GM23338 (cell line): ENCODE results near the gene FAM209B. TPM values are rescaled to one million over a fixed set of nuclear protein-coding genes. Genes with fewer than 3 reads are reported as not detected.
A peak's percentile ranks its signal among the peaks of the same experiment; 100 is the strongest.

Experiments used
- ATAC-seq: fragments of 200-7000 bp; cut with Tn5 transposase; 3 replicates; pipeline ENCODE4 v1.9.1; 2020
- DNase-seq: peaks from one replicate; pipeline ENCODE4 v3.0.0-alpha.2; 2015; ENCODE audit warnings: low spot score
- H2AFZ ChIP-seq: fragments of 200-600 bp; sonication (generic); 2 replicates; pipeline ENCODE4 v1.8.0; 2016; ENCODE audit warnings: antibody characterized with exemption, mild to moderate bottlenecking, moderate library complexity
- H3F3A ChIP-seq: fragments of 200-600 bp; sonication (generic); replicated peaks from 2 replicates; pipeline ENCODE4 v1.8.0; 2017; ENCODE audit warnings: antibody characterized with exemption, mixed run types, low read depth
- H3K27ac ChIP-seq: fragments of 200-600 bp; sonication (generic); 2 replicates; pipeline ENCODE4 v1.6.1; 2016; ENCODE audit warnings: low read depth
- H3K27me3 ChIP-seq: fragments of 200-600 bp; sonication (generic); 2 replicates; pipeline ENCODE4 v1.8.0; 2016; ENCODE audit warnings: mild to moderate bottlenecking, mixed run types, moderate library complexity; ENCODE audit not compliant: insufficient read depth
- H3K36me3 ChIP-seq: fragments of 200-600 bp; sonication (generic); 2 replicates; pipeline ENCODE4 v1.8.0; 2016; ENCODE audit warnings: mild to moderate bottlenecking; ENCODE audit not compliant: insufficient read depth
- H3K4me1 ChIP-seq: fragments of 200-600 bp; sonication (generic); 2 replicates; pipeline ENCODE4 v1.8.0; 2016; ENCODE audit warnings: mild to moderate bottlenecking, moderate library complexity; ENCODE audit not compliant: insufficient read depth
- H3K4me2 ChIP-seq: fragments of 200-600 bp; sonication (generic); 2 replicates; pipeline ENCODE4 v1.7.1; 2017; ENCODE audit warnings: mixed run types
- H3K4me3 ChIP-seq: fragments of 200-600 bp; sonication (generic); 2 replicates; pipeline ENCODE4 v1.6.1; 2016; ENCODE audit warnings: mixed run types
- H3K79me2 ChIP-seq: fragments of 200-600 bp; sonication (generic); replicated peaks from 2 replicates; pipeline ENCODE4 v1.8.0; 2017; ENCODE audit warnings: mild to moderate bottlenecking; ENCODE audit not compliant: insufficient read depth
- H3K9me2 ChIP-seq: fragments of 200-600 bp; sonication (generic); 2 replicates; pipeline ENCODE4 v1.8.0; 2017; ENCODE audit not compliant: insufficient read depth
- H4K20me1 ChIP-seq: fragments of 200-600 bp; sonication (generic); replicated peaks from 2 replicates; pipeline ENCODE4 v1.8.0; 2017; ENCODE audit warnings: mild to moderate bottlenecking; ENCODE audit not compliant: insufficient read depth
- H3K27ac Mint-ChIP-seq: 2 replicates; pipeline ENCODE4 v1.8.0; 2020; ENCODE audit warnings: inconsistent platforms, mild to moderate bottlenecking, moderate library complexity, mixed read lengths
- H3K27me3 Mint-ChIP-seq: 3 replicates; pipeline ENCODE4 v1.8.0; 2022; ENCODE audit warnings: low read depth, mild to moderate bottlenecking, moderate library complexity, mixed read lengths, inconsistent platforms; ENCODE audit not compliant: insufficient read depth, poor library complexity
- H3K36me3 Mint-ChIP-seq: 3 replicates; pipeline ENCODE4 v1.8.0; 2021; ENCODE audit warnings: low read depth, mild to moderate bottlenecking, inconsistent platforms, moderate library complexity, mixed read lengths
- H3K4me1 Mint-ChIP-seq: 3 replicates; pipeline ENCODE4 v1.8.0; 2020; ENCODE audit warnings: mild to moderate bottlenecking, inconsistent platforms, mixed read lengths
- H3K4me3 Mint-ChIP-seq: 3 replicates; pipeline ENCODE4 v1.8.0; 2021; ENCODE audit warnings: moderate library complexity, mild to moderate bottlenecking, inconsistent platforms, mixed read lengths
- H3K9me3 Mint-ChIP-seq: 3 replicates; pipeline ENCODE4 v1.8.0; 2020; ENCODE audit warnings: moderate library complexity, mild to moderate bottlenecking, inconsistent platforms, mixed read lengths
- CREB1 ChIP-seq: fragments of 250-450 bp; sonication (Bioruptor Pico); IDR thresholded peaks from 2 replicates; pipeline ENCODE4 v1.5.0; 2020; ENCODE audit warnings: low read depth, mild to moderate bottlenecking, moderate library complexity
- ETS1 ChIP-seq: IDR thresholded peaks from 2 replicates; pipeline ENCODE4 v1.6.1; 2016; ENCODE audit warnings: antibody characterized with exemption
- EZH2 ChIP-seq: fragments of 200-600 bp; sonication (generic); IDR thresholded peaks from one replicate; pipeline ENCODE4 v1.8.0; 2017; ENCODE audit warnings: antibody characterized with exemption, mild to moderate bottlenecking, low read depth; ENCODE audit not compliant: unreplicated experiment
- EZH2phosphoT487 ChIP-seq: fragments of 200-600 bp; sonication (generic); IDR thresholded peaks from one replicate; pipeline ENCODE4 v1.8.1; 2018; ENCODE audit warnings: antibody characterized with exemption; ENCODE audit not compliant: unreplicated experiment
- JUNB ChIP-seq: IDR thresholded peaks from one replicate; pipeline ENCODE4 v1.6.1; 2016; ENCODE audit warnings: antibody characterized with exemption; ENCODE audit not compliant: unreplicated experiment
- NANOG ChIP-seq: IDR thresholded peaks from 2 replicates; pipeline ENCODE4 v1.6.1; 2016; ENCODE audit warnings: antibody characterized with exemption, borderline replicate concordance
- POLR2AphosphoS5 ChIP-seq: IDR thresholded peaks from 2 replicates; pipeline ENCODE4 v1.6.1; 2016; ENCODE audit warnings: antibody characterized with exemption, low read depth
- REST ChIP-seq: IDR thresholded peaks from one replicate; pipeline ENCODE4 v1.6.1; 2018; ENCODE audit warnings: antibody characterized with exemption; ENCODE audit not compliant: unreplicated experiment
- STAT1 ChIP-seq: IDR thresholded peaks from one replicate; pipeline ENCODE4 v1.6.1; 2016; ENCODE audit warnings: antibody characterized with exemption; ENCODE audit not compliant: unreplicated experiment
- ZNF114 ChIP-seq: fragments of 250-450 bp; sonication (Bioruptor Pico); IDR thresholded peaks from 2 replicates; pipeline ENCODE4 v1.5.0; 2020; ENCODE audit warnings: mild to moderate bottlenecking, moderate library complexity
- ZNF331 ChIP-seq: fragments of 250-450 bp; sonication (Bioruptor Pico); IDR thresholded peaks from 2 replicates; pipeline ENCODE4 v1.5.0; 2020; ENCODE audit warnings: low read depth, mild to moderate bottlenecking, moderate library complexity
- polyA plus RNA-seq: library from polyadenylated mRNA; unstranded; fragments of >200 nt; fragmentation: Nextera tagmentation; extraction: Ambion mirVana; gene quantifications from 2 replicates; pipeline ENCODE4 v1.2.1, GENCODE V29; 2016
- total RNA-seq: library from RNA; depleted of rRNA; stranded (reverse); fragments of >200 nt; shearing (Covaris generic); gene quantifications from 2 replicates; pipeline ENCODE4 v1.2.3, GENCODE V29; 2014
- TF ChIP-seq, protein P1 (sequence below), 2 experiments: fragments of 200-600 bp in 1 of 2; sonication (generic) in 1 of 2; conservative IDR thresholded peaks; 2 replicates each; pipeline versions ENCODE4 v1.5.1 to v1.6.1; 2016 to 2017; ENCODE audit warnings: antibody characterized with exemption in 2 of 2, low read depth in 2 of 2, mild to moderate bottlenecking in 2 of 2, moderate library complexity in 1 of 2
- TF ChIP-seq, protein P2 (sequence below): fragments of 250-450 bp; sonication (Bioruptor Pico); IDR thresholded peaks from 2 replicates; pipeline ENCODE4 v1.5.0; 2020; ENCODE audit warnings: mild to moderate bottlenecking, moderate library complexity

FAM209B gene
- total and polyA plus RNA-seq, 2 experiments from 2014 or later: 1.1 TPM; not detected in 1

- peak overlapping the region; percentile 47; the same call in 1 of the 2 replicates for H2AFZ ChIP-seq
- H3K4me1 Mint-ChIP-seq: peaks cover 2% of the 10 kb centered on the region; the same call in 1 of the 3 replicates
- no peaks in the 10 kb centered on the region for H3K27me3 ChIP-seq
- no peaks in the 10 kb centered on the region for H4K20me1 ChIP-seq
- no peak for ATAC-seq
- no peak overlapping the region for H3K27ac ChIP-seq
- H3K9me2 ChIP-seq: no peaks in the 10 kb centered on the region
- no peaks in the 10 kb centered on the region for H3K36me3 ChIP-seq
- TF ChIP-seq POLR2AphosphoS5: no peak
- no peak for TF ChIP-seq STAT1
- TF ChIP-seq REST: no peak
- TF ChIP-seq ZNF114 (CRISPR knock-in tag): no peak
- TF ChIP-seq, protein P1, sequence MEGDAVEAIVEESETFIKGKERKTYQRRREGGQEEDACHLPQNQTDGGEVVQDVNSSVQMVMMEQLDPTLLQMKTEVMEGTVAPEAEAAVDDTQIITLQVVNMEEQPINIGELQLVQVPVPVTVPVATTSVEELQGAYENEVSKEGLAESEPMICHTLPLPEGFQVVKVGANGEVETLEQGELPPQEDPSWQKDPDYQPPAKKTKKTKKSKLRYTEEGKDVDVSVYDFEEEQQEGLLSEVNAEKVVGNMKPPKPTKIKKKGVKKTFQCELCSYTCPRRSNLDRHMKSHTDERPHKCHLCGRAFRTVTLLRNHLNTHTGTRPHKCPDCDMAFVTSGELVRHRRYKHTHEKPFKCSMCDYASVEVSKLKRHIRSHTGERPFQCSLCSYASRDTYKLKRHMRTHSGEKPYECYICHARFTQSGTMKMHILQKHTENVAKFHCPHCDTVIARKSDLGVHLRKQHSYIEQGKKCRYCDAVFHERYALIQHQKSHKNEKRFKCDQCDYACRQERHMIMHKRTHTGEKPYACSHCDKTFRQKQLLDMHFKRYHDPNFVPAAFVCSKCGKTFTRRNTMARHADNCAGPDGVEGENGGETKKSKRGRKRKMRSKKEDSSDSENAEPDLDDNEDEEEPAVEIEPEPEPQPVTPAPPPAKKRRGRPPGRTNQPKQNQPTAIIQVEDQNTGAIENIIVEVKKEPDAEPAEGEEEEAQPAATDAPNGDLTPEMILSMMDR (conservative IDR thresholded peaks at IDR 0.05; ENCODE audit: low read depth in 2 of 2): no peak
- TF ChIP-seq JUNB: no peak
- TF ChIP-seq EZH2: no peak
- TF ChIP-seq, protein P2, sequence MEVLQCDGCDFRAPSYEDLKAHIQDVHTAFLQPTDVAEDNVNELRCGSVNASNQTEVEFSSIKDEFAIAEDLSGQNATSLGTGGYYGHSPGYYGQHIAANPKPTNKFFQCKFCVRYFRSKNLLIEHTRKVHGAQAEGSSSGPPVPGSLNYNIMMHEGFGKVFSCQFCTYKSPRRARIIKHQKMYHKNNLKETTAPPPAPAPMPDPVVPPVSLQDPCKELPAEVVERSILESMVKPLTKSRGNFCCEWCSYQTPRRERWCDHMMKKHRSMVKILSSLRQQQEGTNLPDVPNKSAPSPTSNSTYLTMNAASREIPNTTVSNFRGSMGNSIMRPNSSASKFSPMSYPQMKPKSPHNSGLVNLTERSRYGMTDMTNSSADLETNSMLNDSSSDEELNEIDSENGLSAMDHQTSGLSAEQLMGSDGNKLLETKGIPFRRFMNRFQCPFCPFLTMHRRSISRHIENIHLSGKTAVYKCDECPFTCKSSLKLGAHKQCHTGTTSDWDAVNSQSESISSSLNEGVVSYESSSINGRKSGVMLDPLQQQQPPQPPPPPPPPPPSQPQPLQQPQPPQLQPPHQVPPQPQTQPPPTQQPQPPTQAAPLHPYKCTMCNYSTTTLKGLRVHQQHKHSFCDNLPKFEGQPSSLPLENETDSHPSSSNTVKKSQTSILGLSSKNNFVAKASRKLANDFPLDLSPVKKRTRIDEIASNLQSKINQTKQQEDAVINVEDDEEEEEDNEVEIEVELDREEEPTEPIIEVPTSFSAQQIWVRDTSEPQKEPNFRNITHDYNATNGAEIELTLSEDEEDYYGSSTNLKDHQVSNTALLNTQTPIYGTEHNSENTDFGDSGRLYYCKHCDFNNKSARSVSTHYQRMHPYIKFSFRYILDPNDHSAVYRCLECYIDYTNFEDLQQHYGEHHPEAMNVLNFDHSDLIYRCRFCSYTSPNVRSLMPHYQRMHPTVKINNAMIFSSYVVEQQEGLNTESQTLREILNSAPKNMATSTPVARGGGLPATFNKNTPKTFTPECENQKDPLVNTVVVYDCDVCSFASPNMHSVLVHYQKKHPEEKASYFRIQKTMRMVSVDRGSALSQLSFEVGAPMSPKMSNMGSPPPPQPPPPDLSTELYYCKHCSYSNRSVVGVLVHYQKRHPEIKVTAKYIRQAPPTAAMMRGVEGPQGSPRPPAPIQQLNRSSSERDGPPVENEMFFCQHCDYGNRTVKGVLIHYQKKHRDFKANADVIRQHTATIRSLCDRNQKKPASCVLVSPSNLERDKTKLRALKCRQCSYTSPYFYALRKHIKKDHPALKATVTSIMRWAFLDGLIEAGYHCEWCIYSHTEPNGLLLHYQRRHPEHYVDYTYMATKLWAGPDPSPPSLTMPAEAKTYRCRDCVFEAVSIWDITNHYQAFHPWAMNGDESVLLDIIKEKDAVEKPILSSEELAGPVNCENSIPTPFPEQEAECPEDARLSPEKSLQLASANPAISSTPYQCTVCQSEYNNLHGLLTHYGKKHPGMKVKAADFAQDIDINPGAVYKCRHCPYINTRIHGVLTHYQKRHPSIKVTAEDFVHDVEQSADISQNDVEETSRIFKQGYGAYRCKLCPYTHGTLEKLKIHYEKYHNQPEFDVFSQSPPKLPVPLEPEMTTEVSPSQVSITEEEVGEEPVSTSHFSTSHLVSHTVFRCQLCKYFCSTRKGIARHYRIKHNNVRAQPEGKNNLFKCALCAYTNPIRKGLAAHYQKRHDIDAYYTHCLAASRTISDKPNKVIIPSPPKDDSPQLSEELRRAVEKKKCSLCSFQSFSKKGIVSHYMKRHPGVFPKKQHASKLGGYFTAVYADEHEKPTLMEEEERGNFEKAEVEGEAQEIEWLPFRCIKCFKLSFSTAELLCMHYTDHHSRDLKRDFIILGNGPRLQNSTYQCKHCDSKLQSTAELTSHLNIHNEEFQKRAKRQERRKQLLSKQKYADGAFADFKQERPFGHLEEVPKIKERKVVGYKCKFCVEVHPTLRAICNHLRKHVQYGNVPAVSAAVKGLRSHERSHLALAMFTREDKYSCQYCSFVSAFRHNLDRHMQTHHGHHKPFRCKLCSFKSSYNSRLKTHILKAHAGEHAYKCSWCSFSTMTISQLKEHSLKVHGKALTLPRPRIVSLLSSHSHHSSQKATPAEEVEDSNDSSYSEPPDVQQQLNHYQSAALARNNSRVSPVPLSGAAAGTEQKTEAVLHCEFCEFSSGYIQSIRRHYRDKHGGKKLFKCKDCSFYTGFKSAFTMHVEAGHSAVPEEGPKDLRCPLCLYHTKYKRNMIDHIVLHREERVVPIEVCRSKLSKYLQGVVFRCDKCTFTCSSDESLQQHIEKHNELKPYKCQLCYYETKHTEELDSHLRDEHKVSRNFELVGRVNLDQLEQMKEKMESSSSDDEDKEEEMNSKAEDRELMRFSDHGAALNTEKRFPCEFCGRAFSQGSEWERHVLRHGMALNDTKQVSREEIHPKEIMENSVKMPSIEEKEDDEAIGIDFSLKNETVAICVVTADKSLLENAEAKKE (CRISPR knock-in tag): no peak
- no peak for TF ChIP-seq EZH2phosphoT487
- no peak for TF ChIP-seq NANOG
- no peak for TF ChIP-seq ETS1
- no peak for TF ChIP-seq CREB1 (CRISPR knock-in tag)
- TF ChIP-seq ZNF331 (CRISPR knock-in tag): no peak
- H3K9me3 Mint-ChIP-seq: peaks cover 13% of the 10 kb centered on the region; the same call in 2 of the 3 replicates
- H3K36me3 Mint-ChIP-seq: no peaks in the 10 kb centered on the region
- no peak overlapping the region for H3K27ac Mint-ChIP-seq
- no peak for DNase-seq
- no peak overlapping the region for H3K4me2 ChIP-seq
- no peak overlapping the region for H3K4me3 Mint-ChIP-seq
- peaks cover 3% of the 10 kb centered on the region for H3K27me3 Mint-ChIP-seq
- no peaks in the 10 kb centered on the region for H3K79me2 ChIP-seq
- H3K4me3 ChIP-seq: no peak overlapping the region
- H3K4me1 ChIP-seq: no peaks in the 10 kb centered on the region
- H3F3A ChIP-seq: no peaks in the 10 kb centered on the region
Observed at GRCh38 chr20:56566621-56567020, 33.6 kb downstream of the FAM209B start.
